Lower lobe of right lung (tissue), 2 donors: Measurements from ENCODE around the gene NME7. TPM values are rescaled to one million over a fixed set of nuclear protein-coding genes. Genes with fewer than 3 reads are reported as not detected.
A peak's percentile ranks its signal among the peaks of the same experiment; 100 is the strongest.

ENCODE experiments used
- ATAC-seq, 2 donors: fragments of 200-7000 bp; cut with Tn5 transposase; one replicate each; pipeline ENCODE4 v1.9.1; 2020 to 2022; ENCODE audit warnings: mild to moderate bottlenecking in 2 of 2, moderate library complexity in 2 of 2
- DNase-seq: peaks from one replicate; pipeline ENCODE4 v3.0.0-alpha.2; 2020
- H3K27ac ChIP-seq: fragments of 200-600 bp; one replicate; pipeline ENCODE4 v1.8.0; 2022
- H3K27me3 ChIP-seq: fragments of 200-600 bp; one replicate; pipeline ENCODE4 v1.8.0; 2022; ENCODE audit warnings: low read depth
- H3K36me3 ChIP-seq: fragments of 200-600 bp; one replicate; pipeline ENCODE4 v1.8.0; 2022; ENCODE audit warnings: mild to moderate bottlenecking
- H3K4me1 ChIP-seq: fragments of 200-600 bp; one replicate; pipeline ENCODE4 v1.8.0; 2022
- H3K4me3 ChIP-seq: fragments of 200-600 bp; one replicate; pipeline ENCODE4 v1.8.0; 2022; ENCODE audit warnings: mild to moderate bottlenecking
- H3K9me3 ChIP-seq: fragments of 200-600 bp; one replicate; pipeline ENCODE4 v1.8.0; 2022
- intact Hi-C: fragments of 100-400 bp; cut with DNase I; formaldehyde crosslinking; loops from one replicate; pipeline ENCODE4 v1.11.0; 2022
- total RNA-seq: library from RNA; stranded (reverse); fragmentation: NEBNext Ultra II Directional; extraction: Animal tissue kit (Norgen Biotek cat#: 25700); gene quantifications from one replicate; pipeline ENCODE4 v1.2.1, GENCODE V29; 2021
- TF ChIP-seq, protein P1 (sequence below): fragments of 200-600 bp; IDR thresholded peaks from one replicate; pipeline ENCODE4 v1.8.0; 2022; ENCODE audit warnings: antibody characterized with exemption, mild to moderate bottlenecking
- donor health status: DM: no; HTN: yes; CAD: no; lungs with severe emphysema.

The NME7 gene
- total RNA-seq, 1 donor from 2014 or later, result 17.3 TPM

DNA sequence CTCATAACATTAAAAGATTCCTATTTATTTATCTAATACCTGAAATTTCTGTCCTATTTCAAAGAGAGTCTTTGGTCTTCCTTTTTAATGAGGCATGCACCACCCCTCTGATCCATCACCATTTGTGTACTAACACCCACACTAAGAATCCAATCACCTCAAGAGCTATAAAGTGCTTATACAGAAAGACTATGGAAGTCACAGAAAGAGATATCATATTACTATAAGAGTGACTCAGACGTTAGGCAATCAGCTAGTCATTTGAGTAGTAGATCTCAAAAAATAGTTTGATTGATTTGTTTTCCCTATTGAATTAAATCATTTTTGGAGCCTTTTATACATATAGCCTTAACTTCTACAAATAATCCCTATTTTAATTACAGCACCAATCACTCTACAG is 46.1 kb downstream of the NME7 start:
- no peak overlapping the region for H3K4me3 ChIP-seq

DNA sequence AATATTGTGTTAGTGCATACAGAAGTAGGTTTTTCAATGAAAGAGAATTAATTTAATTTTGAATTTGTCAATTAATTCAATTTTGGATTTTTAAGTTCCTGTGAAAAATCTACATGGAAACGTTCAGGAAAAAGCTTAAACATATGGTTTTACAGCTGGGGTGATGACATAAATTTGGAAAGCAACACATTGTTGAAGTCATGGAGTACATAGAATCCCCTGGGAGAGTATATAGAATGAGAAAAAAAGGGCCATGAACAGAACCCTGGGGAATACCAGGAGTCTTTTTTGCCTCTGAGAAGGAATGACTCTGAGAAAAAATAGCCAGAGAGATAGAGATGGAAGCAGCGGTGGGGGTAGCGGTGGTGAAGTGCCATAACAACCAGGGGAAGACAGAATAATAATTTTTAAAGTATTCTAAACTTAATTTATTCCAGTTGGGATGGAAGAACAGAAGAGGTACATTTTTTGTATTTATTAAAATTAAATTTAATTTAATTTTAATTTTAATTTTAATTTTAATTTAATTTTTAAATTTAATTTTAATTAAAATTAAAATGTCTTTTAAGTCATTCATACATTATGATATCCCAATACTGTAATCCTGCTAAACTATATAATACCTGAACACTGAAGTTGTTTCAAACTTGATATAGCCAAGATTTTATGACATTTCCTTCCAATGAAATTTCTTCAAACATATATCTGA is 48.9 kb downstream of the NME7 start:
- Histone ChIP-seq H3K36me3 (no peaks in the 10 kb centered on the region), H3K27ac (no peak overlapping the region), H3K4me1 (no peaks in the 10 kb centered on the region), H3K9me3 (no peaks in the 10 kb centered on the region), H3K27me3 (no peaks in the 10 kb centered on the region), H3K4me3 (no peak overlapping the region)
- intact Hi-C loops, result no loop called here
- ATAC-seq (no peak), DNase-seq (no peak)
- TF ChIP-seq, protein P1, sequence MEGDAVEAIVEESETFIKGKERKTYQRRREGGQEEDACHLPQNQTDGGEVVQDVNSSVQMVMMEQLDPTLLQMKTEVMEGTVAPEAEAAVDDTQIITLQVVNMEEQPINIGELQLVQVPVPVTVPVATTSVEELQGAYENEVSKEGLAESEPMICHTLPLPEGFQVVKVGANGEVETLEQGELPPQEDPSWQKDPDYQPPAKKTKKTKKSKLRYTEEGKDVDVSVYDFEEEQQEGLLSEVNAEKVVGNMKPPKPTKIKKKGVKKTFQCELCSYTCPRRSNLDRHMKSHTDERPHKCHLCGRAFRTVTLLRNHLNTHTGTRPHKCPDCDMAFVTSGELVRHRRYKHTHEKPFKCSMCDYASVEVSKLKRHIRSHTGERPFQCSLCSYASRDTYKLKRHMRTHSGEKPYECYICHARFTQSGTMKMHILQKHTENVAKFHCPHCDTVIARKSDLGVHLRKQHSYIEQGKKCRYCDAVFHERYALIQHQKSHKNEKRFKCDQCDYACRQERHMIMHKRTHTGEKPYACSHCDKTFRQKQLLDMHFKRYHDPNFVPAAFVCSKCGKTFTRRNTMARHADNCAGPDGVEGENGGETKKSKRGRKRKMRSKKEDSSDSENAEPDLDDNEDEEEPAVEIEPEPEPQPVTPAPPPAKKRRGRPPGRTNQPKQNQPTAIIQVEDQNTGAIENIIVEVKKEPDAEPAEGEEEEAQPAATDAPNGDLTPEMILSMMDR, result no peak

More for the DNA sequence above, 46.1 kb downstream of the NME7 start:
- TF ChIP-seq, protein P1, result no peak
- DNase-seq, result no peak
- Histone ChIP-seq H3K36me3 (no peaks in the 10 kb centered on the region), H3K4me1 (no peaks in the 10 kb centered on the region), H3K27ac (no peak overlapping the region), H3K9me3 (no peaks in the 10 kb centered on the region), H3K27me3 (no peaks in the 10 kb centered on the region)
- intact Hi-C loops, result no loop called here
- ATAC-seq, result no peak

DNA sequence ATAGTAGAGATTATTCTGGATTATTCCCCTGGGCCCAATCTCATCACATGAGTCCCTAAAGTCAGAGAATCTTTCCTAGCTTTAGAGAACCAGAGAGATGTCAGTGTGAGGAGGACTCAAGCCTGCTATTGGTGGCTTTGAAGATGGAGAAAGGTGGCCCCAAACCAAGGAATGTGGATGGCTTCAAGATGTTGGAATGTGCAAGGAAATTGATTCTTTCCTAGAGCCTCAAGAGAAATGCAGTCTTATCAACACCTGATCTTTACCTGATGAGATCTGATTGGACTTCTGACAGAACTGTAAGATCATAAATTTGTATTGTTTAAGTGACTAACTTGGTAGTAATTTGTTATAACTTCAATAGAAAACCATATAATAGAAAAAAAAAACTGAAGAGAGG is 51.0 kb downstream of the NME7 start:
- no peak for DNase-seq
- Histone ChIP-seq H3K27me3 (no peaks in the 10 kb centered on the region), H3K27ac (no peak overlapping the region), H3K36me3 (no peaks in the 10 kb centered on the region), H3K4me1 (no peaks in the 10 kb centered on the region), H3K4me3 (no peak overlapping the region), H3K9me3 (no peaks in the 10 kb centered on the region)
- TF ChIP-seq, protein P1, result no peak
- no peak for ATAC-seq
- intact Hi-C loops, result no loop called here

DNA sequence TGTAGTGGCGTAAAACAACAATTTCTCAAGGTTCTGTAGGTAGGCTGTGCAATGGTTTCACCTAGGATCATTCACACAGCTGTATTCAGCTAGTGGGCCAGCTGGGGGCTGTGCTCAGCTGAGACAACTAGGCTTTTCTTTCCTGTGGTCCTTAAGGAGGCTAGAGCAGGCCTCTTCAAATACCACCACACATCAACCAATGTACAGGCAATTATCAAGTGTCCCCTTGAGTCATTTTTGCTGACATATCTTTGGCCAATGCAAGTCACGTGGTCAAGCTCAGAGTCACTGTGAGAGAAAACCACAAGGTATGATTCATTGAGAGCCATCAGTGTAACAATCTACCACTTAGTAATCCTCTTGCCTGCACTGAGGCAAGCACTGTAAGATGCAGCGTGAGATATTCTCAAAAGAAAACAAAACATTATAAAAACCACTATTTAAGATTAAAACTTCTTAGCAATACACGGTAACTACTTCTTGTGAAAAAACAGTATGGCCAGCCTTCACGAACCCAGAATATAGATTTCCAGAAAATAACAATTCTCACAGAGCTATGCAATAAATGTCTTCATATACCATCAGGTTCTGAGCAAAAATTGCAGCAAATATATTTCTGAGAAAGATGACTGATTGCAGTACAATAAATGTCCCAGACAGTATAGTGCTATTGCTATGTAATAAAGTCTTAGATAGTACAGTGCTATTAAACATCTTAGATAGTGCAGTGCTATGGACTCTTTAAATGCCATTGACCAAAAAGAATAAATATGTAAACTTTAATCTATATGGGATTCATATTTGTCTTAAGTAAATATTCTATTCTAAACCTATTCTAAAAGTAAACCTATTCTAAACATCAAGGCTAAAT is 55.3 kb downstream of the NME7 start:
- TF ChIP-seq, protein P1, result no peak
- Histone ChIP-seq H3K9me3 (no peaks in the 10 kb centered on the region), H3K27ac (no peak overlapping the region), H3K4me1 (no peaks in the 10 kb centered on the region), H3K36me3 (no peaks in the 10 kb centered on the region), H3K4me3 (no peak overlapping the region), H3K27me3 (no peaks in the 10 kb centered on the region)
- DNase-seq, result no peak
- intact Hi-C loops, result no loop called here
- ATAC-seq, result peak; percentile 54 to 73

DNA sequence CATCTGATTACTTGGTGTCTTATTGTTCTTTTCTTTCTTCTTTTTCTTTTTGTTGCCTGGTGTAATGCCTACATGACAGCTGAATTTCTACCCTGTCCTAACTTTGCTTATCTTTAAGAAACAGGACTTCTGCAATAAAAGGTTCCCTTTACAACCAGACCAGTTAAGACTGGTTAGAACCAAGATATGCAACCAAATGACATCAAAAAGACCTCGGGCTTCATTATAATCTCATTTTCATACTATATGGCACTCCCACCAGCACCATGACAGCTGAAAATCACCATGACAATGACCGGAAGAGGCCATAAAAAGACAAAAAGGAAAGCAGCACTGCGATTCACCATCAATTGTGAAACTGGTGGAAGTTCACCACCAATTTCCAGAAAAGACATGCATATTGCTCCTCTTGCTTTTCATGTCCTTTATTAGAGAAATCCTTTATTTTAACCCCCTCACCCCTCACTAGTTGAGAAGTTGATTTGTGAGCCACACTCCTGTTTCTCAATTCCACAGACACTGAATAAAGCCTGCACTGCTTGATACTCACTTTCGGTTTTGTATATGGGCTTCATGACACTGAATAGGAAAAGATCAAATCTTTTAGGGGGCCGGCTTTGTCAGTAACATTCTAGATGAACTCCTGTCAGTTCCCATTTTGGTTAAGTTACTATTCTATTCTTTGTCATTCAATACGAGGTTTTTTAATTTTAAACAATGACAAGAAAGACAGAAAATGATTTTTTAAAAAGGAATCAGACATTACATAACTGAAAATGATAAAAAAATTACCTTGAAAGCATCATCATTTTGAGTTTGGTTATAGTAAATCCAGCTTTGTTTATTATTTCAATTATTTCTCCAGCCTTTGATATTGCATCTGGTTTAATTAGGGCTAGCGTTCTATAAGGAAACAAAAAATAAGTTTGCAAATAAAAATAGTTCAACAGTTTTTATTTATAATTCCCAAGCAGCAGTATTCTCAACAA is 58.1 kb downstream of the NME7 start:
- no peaks in the 10 kb centered on the region for H3K9me3 ChIP-seq
- intact Hi-C loops, result no loop called here
- ATAC-seq, result peak in 1 of 2 donors; percentile 47

More for the DNA sequence above, 58.1 kb downstream of the NME7 start:
- H3K4me1 ChIP-seq, result no peaks in the 10 kb centered on the region
- no peaks in the 10 kb centered on the region for H3K36me3 ChIP-seq
- H3K4me3 ChIP-seq, result peak overlapping the region; percentile 22
- TF ChIP-seq, protein P1, result no peak
- H3K27me3 ChIP-seq, result no peaks in the 10 kb centered on the region
- H3K27ac ChIP-seq, result no peak overlapping the region
- DNase-seq, result no peak
